ENCODE data around the gene KATNBL1.

The KATNBL1 gene

GRCh38 chr15:34099914-34100313, 110.0 kb downstream of the KATNBL1 start:
- DNase-seq (ENCODE audit: low spot score) (no peak), ATAC-seq (ENCODE audit: low read depth) (no peak)
- no peaks in the 10 kb centered on the region for H3K9me3 ChIP-seq (ENCODE audit: severe bottlenecking)
- TF ChIP-seq CTCF (IDR thresholded peaks at IDR 0.05; ENCODE audit: poor library complexity, severe bottlenecking), result no peak
- peaks cover 10% of the 10 kb centered on the region for H3K4me1 ChIP-seq (ENCODE audit: insufficient read depth, poor library complexity, severe bottlenecking)
- H3K4me3 ChIP-seq (ENCODE audit: severe bottlenecking), result no peak overlapping the region
- peaks cover 28% of the 10 kb centered on the region for H3K36me3 ChIP-seq (ENCODE audit: low read depth)
- no peaks in the 10 kb centered on the region for H3K27me3 ChIP-seq (ENCODE audit: insufficient read depth, poor library complexity, severe bottlenecking)
- no peak overlapping the region for H3K27ac ChIP-seq (ENCODE audit: poor library complexity, severe bottlenecking)

Measured in RWPE2 (cell line).